Activated CD4-positive, alpha-beta T cell treated with anti-CD3 and anti-CD28 coated beads for 4 hours (primary cell): ENCODE results near the gene RSPRY1.
A peak's percentile ranks its signal among the peaks of the same experiment; 100 is the strongest.

ENCODE experiments used
- DNase-seq, 2 donors: peaks; one replicate each; pipeline ENCODE4 v3.0.0-alpha.2; 2020

RSPRY1 gene

DNA sequence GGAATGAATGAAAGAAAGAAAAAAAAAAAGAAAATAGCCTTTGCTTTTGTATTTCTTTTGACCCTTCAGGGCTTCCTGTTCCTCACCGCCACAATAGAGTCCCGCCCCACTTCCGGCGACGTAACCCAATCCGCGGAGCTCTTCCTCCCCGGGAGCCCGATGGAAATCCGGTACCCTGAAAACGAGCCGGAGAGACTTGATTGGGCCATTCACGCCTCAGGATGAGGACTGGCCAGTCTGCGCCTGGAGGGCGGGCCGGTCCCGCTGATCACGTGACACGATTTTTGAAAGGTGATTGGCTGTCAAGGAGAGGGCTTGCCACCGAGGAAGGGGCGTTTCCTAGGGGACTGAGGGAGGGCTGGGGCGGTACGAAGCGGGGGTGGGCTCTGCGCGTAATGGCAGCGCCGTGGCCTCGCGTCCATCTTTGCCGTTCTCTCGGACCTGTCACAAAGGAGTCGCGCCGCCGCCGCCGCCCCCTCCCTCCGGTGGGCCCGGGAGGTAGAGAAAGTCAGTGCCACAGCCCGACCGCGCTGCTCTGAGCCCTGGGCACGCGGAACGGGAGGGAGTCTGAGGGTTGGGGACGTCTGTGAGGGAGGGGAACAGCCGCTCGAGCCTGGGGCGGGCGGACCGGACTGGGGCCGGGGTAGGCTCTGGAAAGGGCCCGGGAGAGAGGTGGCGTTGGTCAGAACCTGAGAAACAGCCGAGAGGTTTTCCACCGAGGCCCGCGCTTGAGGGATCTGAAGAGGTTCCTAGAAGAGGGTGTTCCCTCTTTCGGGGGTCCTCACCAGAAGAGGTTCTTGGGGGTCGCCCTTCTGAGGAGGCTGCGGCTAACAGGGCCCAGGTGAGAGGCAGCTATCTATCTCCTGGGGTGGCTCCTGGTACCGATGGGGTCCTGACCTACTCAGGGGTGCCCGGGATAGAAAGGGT lies at the start of gene RSPRY1, which contains the start of gene PSME3IP1:
RSPRY1 (plus strand) TSS at position 385 of the 927 bp plus-strand sequence. CDS start 18,330 bp downstream, outside the sequence.
PSME3IP1 (minus strand) TSS at position 95 of the 927 bp plus-strand sequence. CDS start 12,185 bp downstream, outside the sequence.
- peak; percentile 97 to 99 for DNase-seq

DNA sequence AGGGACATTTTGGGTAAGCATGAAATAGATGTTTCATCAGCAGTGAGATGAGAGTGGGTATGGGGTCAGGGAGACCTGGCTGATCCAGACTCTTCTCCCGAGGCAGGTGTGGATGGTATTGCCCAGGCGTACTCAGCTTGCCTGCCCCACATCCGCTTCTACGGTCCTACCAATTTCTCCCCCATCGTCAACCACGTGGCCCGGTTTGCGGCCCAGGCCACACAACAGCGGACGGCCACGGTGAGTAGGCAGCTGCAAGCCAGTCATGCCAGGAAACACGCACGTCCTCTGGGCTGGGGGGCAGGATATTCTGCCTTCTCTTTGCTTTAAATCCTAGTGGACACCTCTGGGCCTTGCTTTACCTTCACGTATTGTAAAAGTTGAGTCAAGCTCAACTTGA lies 49.1 kb upstream of the RSPRY1 start:
- DNase-seq = no peak

GRCh38 chr16:57137566-57138273 lies 48.4 kb upstream of the RSPRY1 start:
- DNase-seq = no peak

DNA sequence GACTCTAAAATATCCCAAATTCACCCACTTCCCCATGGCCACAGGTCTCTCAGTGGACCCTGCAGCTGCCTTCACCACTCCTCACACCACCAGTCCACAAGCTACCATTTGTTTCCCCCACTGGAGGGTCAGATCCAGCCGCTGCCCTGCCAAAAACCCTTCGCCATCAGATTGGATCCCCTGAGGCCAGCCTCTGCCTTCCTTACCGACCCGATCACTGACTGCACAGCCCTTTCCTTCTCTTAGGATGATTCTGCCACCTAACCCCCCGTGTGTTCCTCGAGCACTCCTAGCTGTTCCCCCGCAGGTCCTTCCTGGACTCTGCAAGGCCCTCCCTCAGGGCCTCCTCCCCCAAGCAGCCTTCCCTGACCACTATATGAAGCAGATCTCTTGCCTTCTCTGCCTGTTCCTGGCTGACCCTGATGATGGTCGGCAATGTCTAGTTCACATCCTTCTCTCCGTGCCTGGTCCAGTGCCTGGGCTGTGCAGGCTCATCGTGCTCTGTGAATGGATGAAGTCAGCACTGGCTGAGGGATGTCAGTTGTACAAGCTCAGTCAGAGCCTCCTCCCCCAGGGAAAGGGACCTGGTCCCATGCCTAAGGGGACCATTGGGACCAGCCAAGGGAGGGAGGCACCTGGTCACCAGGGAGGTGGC lies 47.7 kb upstream of the RSPRY1 start:
- no peak for DNase-seq

DNA sequence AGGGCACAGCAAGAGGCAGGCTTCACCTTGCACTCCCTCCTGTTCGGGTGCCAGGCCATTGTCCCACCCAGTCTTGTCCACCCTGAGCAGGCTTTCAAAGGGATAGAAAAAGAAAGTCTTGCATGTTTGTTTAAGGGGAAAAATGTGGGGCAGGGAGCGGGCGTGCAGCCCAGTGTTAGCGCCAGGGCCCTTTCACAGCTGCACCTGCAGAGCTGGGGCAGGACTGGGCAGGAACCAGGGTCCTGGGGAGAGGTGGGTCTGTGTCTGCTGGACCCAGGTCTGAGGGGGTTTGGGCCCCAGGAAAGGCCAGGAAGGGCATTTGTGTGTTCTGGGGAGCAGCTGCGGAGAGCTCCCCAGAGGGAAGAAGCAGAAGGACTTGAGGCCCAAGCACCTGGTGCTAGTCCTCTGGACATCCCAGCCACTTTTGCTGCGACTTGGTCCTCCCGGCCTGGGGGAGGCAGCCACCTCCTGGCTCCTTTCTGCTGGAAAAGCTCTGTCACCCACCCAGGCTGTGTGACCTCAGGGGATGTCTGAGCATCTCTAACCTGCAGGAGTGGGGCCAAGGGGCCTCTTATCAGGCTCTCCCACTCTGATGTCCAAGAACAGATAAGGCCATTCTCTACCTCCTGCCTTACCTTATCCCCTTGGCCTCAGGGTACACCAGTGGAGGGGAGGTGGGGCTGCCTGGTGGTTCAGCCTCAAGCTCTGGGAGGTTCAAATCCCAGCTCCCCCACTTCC lies 45.0 kb upstream of the RSPRY1 start:
- no peak for DNase-seq

GRCh38 chr16:57141822-57142631 lies 44.1 kb upstream of the RSPRY1 start:
- DNase-seq = peak; percentile 21 to 30

DNA sequence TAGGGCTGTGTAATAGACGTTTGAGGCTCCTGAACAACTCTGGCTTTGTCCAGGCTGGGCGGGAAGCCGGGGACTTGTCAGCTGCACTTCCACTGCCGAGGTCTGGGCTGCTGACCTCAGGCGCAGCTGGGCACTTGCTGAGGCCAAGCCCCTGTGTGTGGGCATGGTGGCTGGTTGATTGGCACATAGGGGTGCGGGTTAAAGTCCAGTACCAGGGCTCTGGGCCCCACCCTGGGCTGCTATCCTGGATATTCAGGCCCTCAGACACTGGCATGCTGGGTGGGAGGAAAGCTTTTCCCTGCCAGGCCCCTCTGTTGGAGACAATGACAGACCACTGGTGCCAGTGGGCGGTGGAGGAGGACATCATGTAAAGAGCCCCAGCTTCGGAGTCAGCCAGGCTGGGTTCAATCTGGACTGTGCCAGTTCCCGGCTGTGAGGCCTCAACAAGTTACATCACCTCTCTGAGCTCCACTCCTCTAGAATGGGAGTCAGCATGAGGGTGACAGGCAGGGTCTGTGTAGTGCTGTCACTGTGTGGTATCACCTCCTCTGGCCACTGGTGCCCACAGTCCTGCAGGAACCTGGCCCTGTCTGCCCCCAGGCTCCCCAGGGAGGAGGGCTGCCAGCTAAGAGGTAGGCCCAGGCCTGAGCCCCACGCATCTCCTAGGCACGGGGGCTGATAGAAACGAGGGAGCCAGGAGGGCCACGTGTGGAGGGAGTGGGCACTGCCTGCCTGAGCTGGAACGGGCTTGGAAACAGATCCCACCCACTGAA lies 42.8 kb upstream of the RSPRY1 start:
- no peak for DNase-seq

DNA sequence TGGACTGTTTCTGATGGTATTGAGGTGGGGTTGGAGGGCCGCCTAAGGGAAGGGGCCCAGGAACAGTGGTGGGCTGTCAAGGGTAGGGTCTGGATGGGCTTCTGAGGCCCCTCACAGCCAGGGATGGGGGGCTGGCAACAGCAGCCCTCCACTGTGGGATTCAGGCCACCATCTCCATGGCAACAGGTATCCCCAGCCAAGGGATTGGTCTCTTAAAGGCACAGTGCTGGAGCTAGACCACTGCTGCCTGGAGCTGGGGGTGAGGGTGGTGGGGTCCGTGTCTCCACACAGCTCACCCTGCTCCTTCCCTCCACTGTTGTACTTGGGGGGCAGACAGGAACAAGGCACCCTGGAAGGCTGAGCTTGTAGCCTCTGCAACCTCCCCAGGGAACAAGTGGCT lies 42.1 kb upstream of the RSPRY1 start:
- DNase-seq = no peak

DNA sequence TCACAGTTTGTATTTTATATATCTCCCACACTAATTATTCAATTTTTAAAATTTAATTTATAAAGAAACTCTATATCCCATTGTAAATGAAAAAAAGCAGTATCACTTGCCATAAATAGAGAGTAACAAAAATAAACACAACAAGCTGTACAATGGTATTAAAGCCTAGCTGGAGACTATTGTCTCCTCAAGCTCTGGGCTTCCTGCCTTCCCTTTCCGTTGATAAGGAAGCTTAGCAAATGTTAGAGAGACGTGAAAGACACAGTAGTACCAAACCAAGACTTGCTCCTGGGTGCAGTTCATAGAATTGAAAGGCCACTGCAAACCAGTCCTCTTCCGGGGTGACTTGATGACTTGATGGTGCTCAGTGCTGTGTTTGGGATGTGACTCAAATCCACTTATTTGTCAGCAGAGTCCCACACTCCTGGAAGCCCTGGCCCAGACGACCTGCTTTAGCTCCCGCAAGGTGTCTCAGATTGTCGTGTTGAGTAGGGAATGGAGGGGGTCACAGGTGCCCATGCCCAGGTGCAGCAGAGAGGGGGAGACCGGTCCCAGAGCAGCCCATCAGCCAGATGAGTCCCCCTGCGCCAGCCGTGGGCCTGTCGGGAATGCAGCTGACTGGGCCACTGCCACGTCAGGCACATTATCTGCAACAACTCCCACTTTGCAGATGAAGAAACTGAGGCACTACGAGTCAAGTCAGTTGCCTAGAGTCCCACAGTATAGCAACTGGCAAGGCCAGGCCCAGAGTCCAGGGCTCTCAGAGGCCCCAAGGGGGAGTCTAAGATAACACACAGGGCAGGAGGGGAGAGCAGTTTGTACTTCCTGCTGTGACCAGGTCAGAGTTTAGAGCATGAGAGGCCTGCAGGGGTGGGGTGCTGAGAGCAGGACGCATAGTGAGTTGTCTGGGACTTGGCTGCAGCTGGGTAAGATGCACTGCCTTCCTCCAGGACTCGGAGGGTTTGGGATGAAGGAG lies 40.8 kb upstream of the RSPRY1 start:
- no peak for DNase-seq

- DNase-seq = no peak
Observed at GRCh38 chr16:57146040-57146647, 40.0 kb upstream of the RSPRY1 start.

GRCh38 chr16:57146735-57147134 lies 39.4 kb upstream of the RSPRY1 start:
- DNase-seq = no peak

DNA sequence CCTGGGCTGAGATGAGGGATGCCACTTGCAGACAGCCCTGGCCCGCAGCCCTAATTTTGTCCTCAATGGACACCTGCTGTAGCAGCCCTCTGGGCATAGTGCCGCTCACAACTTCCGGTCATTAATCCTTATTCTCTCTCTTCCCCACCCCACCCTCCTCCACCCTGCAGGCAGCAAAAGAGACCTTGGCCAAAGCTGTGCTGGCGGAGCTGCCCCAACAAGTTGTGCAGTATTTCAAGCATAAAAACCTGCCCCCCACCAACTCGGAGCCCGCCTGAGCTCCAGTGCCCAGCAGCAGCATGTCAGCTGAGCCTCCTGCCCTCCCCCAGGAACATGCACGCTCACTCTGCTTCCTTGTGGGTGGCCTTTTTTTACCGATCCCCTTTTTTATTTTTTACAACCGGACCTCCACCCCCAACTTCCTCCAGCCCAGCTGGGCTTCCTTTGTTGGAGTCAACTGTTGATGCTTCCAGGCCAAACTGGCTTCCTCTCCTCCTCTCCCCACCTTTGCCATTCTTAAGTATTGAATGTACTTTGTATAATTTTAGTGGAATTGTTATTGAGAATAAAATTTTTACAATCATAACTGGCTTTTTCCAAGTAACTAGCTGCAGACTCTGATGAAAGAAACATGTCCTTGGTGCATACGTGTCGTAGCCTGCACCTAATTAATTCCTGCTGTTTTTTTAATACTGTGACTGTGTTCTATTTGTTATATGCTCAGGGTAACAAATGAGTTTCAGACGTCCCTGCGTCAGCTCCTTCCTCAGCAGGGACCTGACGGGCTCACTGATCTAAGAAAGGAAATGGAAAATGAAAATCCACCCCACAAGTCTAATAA lies 38.5 kb upstream of the RSPRY1 start:
- DNase-seq = no peak

DNA sequence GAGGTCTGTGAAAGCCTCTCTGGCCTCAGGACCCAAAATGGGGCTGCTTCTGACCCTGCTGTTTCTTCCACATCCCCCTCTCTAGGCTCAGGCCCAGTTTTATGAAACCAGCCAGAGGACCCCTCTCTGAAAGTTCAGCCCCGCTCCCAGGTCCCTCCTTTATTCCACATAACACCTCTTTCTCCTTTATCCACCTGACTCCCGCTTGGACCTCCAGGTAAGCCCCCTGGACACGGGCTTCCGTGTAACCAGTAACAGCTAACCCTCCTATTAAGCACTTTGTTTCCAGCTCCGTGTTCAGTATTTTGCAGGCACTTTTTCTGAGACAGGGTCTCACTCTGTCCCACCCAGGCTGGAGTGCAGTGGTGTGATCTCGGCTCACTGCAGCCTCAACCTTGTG lies 37.6 kb upstream of the RSPRY1 start:
- DNase-seq = no peak

DNA sequence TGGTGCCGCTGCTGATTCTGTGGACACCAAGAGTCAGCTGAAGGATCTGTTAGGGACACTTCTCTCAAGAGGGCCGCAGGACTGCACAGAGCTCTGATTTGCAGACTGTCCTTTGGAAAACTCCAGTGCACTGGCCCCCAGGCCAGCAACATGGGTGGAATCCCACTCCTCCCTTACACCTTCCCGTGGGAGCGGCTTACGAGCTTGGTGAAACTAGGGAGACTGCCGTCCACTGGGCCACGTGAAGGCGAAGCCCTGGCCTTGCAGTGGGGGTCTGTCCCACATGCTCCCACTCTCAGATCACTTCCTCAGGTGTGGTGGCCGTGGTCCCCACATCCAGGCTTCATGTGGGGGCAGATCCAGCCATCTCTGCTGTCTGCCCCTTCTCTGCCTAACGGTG lies 36.7 kb upstream of the RSPRY1 start:
- no peak for DNase-seq

- DNase-seq = no peak
Observed at GRCh38 chr16:57150682-57151330, 35.3 kb upstream of the RSPRY1 start.

- no peak for DNase-seq
Observed at GRCh38 chr16:57151369-57151768, 34.8 kb upstream of the RSPRY1 start.
